ENCODE measurements around the gene MYO1B.

Gene MYO1B

GRCh38 chr2:191312662-191313061 is 67.5 kb downstream of the MYO1B start:
- H3K4me3 ChIP-seq (ENCODE audit: control insufficient read depth, low read depth, low read length), result no peak overlapping the region
- no peak for DNase-seq (ENCODE audit: low read depth)
- no peak for TF ChIP-seq CTCF (conservative IDR thresholded peaks at IDR 0.05; ENCODE audit: control insufficient read depth, insufficient read depth, low read depth, low read length)

- TF ChIP-seq CTCF (conservative IDR thresholded peaks at IDR 0.05; ENCODE audit: control insufficient read depth, insufficient read depth, low read depth, low read length), result no peak
- no peak for DNase-seq (ENCODE audit: low read depth)
- H3K4me3 ChIP-seq (ENCODE audit: control insufficient read depth, low read depth, low read length), result no peak overlapping the region
Measured at GRCh38 chr2:191314697-191315364, 69.6 kb downstream of the MYO1B start.

GRCh38 chr2:191315365-191315752 is 70.2 kb downstream of the MYO1B start:
- no peak for DNase-seq (ENCODE audit: low read depth)
- no peak for TF ChIP-seq CTCF (conservative IDR thresholded peaks at IDR 0.05; ENCODE audit: control insufficient read depth, insufficient read depth, low read depth, low read length)
- no peak overlapping the region for H3K4me3 ChIP-seq (ENCODE audit: control insufficient read depth, low read depth, low read length)

GRCh38 chr2:191316246-191316994 is 71.2 kb downstream of the MYO1B start:
- peak; percentile 64 for DNase-seq (ENCODE audit: low read depth)
- TF ChIP-seq CTCF (conservative IDR thresholded peaks at IDR 0.05; ENCODE audit: control insufficient read depth, insufficient read depth, low read depth, low read length), result no peak
- H3K4me3 ChIP-seq (ENCODE audit: control insufficient read depth, low read depth, low read length), result no peak overlapping the region

GRCh38 chr2:191318037-191318728 is 73.0 kb downstream of the MYO1B start:
- DNase-seq (ENCODE audit: low read depth), result peak; percentile 82
- no peak overlapping the region for H3K4me3 ChIP-seq (ENCODE audit: control insufficient read depth, low read depth, low read length)
- TF ChIP-seq CTCF (conservative IDR thresholded peaks at IDR 0.05; ENCODE audit: control insufficient read depth, insufficient read depth, low read depth, low read length), result no peak

GRCh38 chr2:191318729-191319078 is 73.5 kb downstream of the MYO1B start:
- DNase-seq (ENCODE audit: low read depth), result peak; percentile 77
- H3K4me3 ChIP-seq (ENCODE audit: control insufficient read depth, low read depth, low read length), result no peak overlapping the region
- TF ChIP-seq CTCF (conservative IDR thresholded peaks at IDR 0.05; ENCODE audit: control insufficient read depth, insufficient read depth, low read depth, low read length), result no peak
